Measurements from ENCODE around the gene FLNC.

DNA sequence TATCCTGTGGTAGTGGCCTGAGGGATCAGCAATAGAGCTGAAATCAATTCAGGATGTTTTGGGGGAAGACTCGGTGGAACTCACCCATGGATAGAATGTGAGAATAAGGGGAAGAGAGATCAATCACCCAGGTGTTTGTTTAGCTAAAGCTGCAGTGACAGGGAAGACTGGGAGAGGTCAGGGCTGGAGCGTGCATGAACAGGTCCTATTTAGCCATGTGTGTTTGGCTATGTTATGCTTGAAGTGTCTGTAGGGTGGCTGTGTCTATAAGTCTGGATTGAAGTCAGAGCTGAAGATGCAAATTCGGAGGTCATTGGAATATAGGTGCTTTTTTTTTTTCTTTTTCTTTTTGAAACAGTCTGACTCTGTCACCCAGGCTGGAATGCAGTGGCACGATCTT, 37.0 kb downstream of the FLNC start:
- TF ChIP-seq POLR2A (IDR thresholded peaks at IDR 0.05; ENCODE audit: low read depth, low read length): no peak
- TF ChIP-seq TAF1 (IDR thresholded peaks at IDR 0.05; ENCODE audit: borderline replicate concordance, low read depth, low read length): no peak
